ENCODE data around the gene PTPN2. TPM values are rescaled to one million over a fixed set of nuclear protein-coding genes. Genes with fewer than 3 reads are reported as not detected.

The PTPN2 gene
- polyA plus RNA-seq, 2 of the 4 experiments (the other 2 are of a cell fraction), result 23.0 to 32.4 TPM

DNA sequence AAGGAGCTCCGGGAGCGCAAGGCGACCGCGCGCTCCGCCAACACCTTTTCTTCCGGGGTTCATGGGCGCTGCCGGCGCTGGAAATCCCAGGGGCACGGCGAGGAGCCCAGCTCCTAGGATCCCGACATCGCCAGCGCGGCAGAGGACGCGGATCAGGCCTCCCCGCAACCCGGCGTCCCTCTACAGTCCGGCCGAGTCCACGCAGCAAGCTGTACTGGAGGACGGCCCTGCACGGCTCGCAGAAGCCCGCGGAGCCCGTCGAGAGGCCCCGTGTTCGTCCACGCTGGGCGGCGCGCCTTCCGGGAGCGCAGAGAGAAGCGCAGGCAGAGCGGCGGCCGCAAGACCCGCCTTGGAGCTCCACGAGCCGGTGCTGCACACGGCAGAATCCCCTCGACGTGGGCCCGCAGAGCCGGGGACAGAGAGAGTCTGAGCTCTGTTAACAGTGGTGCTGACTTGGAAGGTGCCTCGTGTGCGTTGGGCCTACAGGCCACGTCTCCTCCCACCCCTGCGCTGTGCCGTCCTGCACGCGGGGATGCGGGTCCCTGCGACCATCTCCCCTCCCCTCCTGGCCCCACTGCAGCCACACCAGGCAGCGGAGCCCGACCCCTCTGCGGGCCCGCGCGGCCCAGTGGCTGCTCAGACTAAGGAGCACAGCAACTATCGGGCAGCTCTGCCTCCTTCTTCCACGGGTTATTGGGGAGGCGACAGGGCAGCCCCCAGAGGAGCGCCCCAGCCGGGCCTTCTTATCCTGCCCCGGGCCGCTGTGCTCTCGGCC lies 28.1 kb upstream of the PTPN2 start:
- Histone ChIP-seq H3K4me2 (no peak overlapping the region), H3K9me3 (no peaks in the 10 kb centered on the region), H3K4me1 (no peaks in the 10 kb centered on the region), H3K4me3 (no peak overlapping the region), H3K27ac (no peak overlapping the region)
- ATAC-seq (no peak), FAIRE-seq (no peak), DNase-seq (ENCODE audit: low read depth in 1 of 2, low spot score in 1 of 2) (no peak)
- TF ChIP-seq HDAC2 (IDR thresholded peaks at IDR 0.05), result no peak
- no peak for TF ChIP-seq NR3C1 (IDR thresholded peaks at IDR 0.05)
- TF ChIP-seq, protein P1, sequence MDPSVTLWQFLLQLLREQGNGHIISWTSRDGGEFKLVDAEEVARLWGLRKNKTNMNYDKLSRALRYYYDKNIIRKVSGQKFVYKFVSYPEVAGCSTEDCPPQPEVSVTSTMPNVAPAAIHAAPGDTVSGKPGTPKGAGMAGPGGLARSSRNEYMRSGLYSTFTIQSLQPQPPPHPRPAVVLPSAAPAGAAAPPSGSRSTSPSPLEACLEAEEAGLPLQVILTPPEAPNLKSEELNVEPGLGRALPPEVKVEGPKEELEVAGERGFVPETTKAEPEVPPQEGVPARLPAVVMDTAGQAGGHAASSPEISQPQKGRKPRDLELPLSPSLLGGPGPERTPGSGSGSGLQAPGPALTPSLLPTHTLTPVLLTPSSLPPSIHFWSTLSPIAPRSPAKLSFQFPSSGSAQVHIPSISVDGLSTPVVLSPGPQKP (IDR thresholded peaks at IDR 0.05; ENCODE audit: low read depth, low read length), result no peak
- TF ChIP-seq, protein P2, sequence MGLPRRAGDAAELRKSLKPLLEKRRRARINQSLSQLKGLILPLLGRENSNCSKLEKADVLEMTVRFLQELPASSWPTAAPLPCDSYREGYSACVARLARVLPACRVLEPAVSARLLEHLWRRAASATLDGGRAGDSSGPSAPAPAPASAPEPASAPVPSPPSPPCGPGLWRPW (IDR thresholded peaks at IDR 0.05), result no peak
- TF ChIP-seq CEBPB (IDR thresholded peaks at IDR 0.05), result no peak
- no peak for TF ChIP-seq JUN (IDR thresholded peaks at IDR 0.05)
- no peak for TF ChIP-seq JUNB (IDR thresholded peaks at IDR 0.05)
- no peak for TF ChIP-seq RFX5 (IDR thresholded peaks at IDR 0.05)
- TF ChIP-seq GATA3 (IDR thresholded peaks at IDR 0.05; ENCODE audit: borderline replicate concordance), result no peak
- CTCF ChIA-PET, result no interaction called here
- 89% methylated on average over 32 of the region's 75 CpGs for WGBS (ENCODE audit: missing lambda C conversion rate)
- POLR2A ChIA-PET, result interaction anchor here (0.9 kb wide), 1 partner anchor 28 kb away, joined by 5 read pairs; the partner anchor contains the start of gene PTPN2

DNA sequence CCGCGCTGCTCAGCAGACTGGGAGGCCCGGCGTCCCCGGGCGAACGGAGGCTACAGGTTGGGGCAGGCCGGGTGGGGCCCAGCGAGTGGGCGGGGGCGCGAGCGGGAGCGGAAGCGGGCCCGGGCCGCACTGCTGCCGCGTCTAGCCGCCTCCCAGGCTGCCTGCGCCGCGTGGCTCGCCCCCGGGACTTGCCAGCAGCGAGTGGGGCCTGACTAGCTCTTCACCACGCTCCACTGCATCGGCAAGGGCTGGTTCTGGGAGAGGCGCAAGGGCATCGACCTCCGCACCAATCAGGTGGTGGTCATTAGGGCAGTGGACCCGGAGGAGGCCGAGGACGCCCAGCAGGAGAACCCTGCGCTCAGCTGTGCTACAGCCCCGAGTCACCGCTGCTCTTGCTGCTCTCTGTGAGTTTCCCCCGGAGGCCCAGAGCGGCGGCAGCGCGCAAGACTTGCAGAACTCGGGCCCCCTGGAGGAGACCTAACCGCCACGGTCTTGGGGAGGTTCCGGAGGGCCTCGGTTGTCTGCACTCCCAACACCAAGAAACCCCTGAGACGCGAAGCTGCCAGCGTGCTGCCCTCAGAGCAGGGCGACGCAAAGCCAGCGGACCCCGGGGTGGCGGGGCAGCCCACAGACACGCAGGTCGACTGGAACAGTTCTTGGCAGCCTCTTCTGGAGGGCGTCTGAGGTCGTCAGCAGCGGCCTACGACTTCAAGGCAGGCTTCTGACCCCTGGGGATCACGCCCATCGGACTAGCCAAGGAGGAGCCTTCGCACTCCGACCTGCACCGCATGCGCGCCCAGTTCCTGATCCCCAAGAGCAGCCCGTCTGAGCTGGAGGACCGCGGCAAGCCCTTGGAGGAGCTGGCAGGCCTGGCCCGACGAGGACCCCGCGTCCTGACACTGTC lies 27.2 kb upstream of the PTPN2 start:
- ChIA-PET POLR2A (interaction anchor here (0.9 kb wide), 1 partner anchor 27 kb away, joined by 5 read pairs; the partner anchor contains the start of gene PTPN2), CTCF (no interaction called here)
- Histone ChIP-seq H3K27ac (no peak overlapping the region), H3K4me1 (no peaks in the 10 kb centered on the region), H3K9me3 (no peaks in the 10 kb centered on the region), H3K4me2 (no peak overlapping the region), H3K4me3 (no peak overlapping the region)
- TF ChIP-seq NPAS2 (CRISPR knock-in tag; IDR thresholded peaks at IDR 0.05; ENCODE audit: borderline replicate concordance), result no peak
- TF ChIP-seq PHF8 (IDR thresholded peaks at IDR 0.05; ENCODE audit: borderline replicate concordance, low read depth), result no peak
- no peak for TF ChIP-seq RAD21 (conservative IDR thresholded peaks at IDR 0.05 in 1 of 2, IDR thresholded peaks at IDR 0.05 in 1 of 2)
- TF ChIP-seq RARB (CRISPR knock-in tag; IDR thresholded peaks at IDR 0.05), result no peak
- TF ChIP-seq JUNB (IDR thresholded peaks at IDR 0.05), result no peak
- TF ChIP-seq FOSL2 (IDR thresholded peaks at IDR 0.05), result no peak
- no peak for TF ChIP-seq FOSL2 (CRISPR knock-in tag; IDR thresholded peaks at IDR 0.05)
- TF ChIP-seq TFCP2L1 (CRISPR knock-in tag; IDR thresholded peaks at IDR 0.05), result no peak
- TF ChIP-seq, protein P1 (IDR thresholded peaks at IDR 0.05; ENCODE audit: low read depth, low read length), result no peak
- TF ChIP-seq, protein P2 (IDR thresholded peaks at IDR 0.05), result no peak
- TF ChIP-seq HDAC2 (IDR thresholded peaks at IDR 0.05), result no peak
- TF ChIP-seq RNF2 (IDR thresholded peaks at IDR 0.05; ENCODE audit: borderline replicate concordance, low read depth), result no peak
- 86% methylated on average over 32 of the region's 75 CpGs for WGBS (ENCODE audit: missing lambda C conversion rate)
- DNase-seq (ENCODE audit: low read depth in 1 of 2, low spot score in 1 of 2) (no peak), FAIRE-seq (no peak), ATAC-seq (no peak)

DNA sequence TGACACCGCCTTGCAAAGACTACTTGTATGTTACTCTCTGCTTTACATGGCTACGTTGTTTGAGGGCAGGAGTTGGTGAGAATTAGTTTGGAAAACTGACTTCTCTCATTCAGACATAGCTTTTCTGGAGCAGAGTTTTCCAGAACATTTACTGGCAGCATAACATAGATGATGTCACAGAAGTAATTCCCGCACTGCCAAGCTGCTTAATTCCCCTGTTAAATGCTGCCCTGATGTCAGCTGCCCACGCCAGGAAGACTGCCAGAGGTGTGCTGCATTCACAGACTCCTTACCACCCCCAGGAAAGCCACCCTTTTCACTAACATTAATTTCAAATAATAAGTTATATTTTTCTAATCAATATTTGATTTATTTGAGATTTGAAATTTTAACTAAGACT lies 24.7 kb upstream of the PTPN2 start:
- ChIA-PET CTCF (interaction anchor here (0.5 to 1.4 kb wide), 3 partner anchors 9 to 166 kb away, joined by 3 to 4 read pairs (median 3); no protein-coding TSS in a partner anchor), POLR2A (interaction anchor here (1.5 kb wide), 1 partner anchor 25 kb away, joined by 6 read pairs; the partner anchor contains the start of gene PTPN2)
- Histone ChIP-seq H3K27ac (no peak overlapping the region), H3K4me2 (no peak overlapping the region), H3K4me1 (no peaks in the 10 kb centered on the region), H3K4me3 (no peak overlapping the region), H3K9me3 (no peaks in the 10 kb centered on the region)
- ATAC-seq, result no peak
- TF ChIP-seq POLR2A (IDR thresholded peaks at IDR 0.05; ENCODE audit: low read length) (no peak), CEBPB (IDR thresholded peaks at IDR 0.05) (no peak), CHD4 (IDR thresholded peaks at IDR 0.05; ENCODE audit: borderline replicate concordance) (no peak)
- TF ChIP-seq, protein P3, sequence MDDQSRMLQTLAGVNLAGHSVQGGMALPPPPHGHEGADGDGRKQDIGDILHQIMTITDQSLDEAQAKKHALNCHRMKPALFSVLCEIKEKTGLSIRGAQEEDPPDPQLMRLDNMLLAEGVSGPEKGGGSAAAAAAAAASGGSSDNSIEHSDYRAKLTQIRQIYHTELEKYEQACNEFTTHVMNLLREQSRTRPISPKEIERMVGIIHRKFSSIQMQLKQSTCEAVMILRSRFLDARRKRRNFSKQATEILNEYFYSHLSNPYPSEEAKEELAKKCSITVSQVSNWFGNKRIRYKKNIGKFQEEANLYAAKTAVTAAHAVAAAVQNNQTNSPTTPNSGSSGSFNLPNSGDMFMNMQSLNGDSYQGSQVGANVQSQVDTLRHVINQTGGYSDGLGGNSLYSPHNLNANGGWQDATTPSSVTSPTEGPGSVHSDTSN (IDR thresholded peaks at IDR 0.05), result no peak
- 75% methylated on average over 4 of the region's 4 CpGs for WGBS (ENCODE audit: missing lambda C conversion rate)
- DNase-seq (ENCODE audit: low read depth in 1 of 2, low spot score in 1 of 2), result no peak
- FAIRE-seq, result no peak
